H9 (cell line): Measurements from ENCODE around the gene EFS. TPM values are rescaled to one million over a fixed set of nuclear protein-coding genes. Genes with fewer than 3 reads are reported as not detected.

Experiments used
- DNase-seq: peaks from one replicate; pipeline ENCODE4 v3.0.0-alpha.2; 2017
- H2AFZ ChIP-seq: one replicate; pipeline ENCODE4 v1.6.1; 2013; ENCODE audit warnings: mild to moderate bottlenecking, low read length, control low read depth, moderate library complexity
- H2AK5ac ChIP-seq: 2 replicates; pipeline ENCODE4 v1.6.1; 2013; ENCODE audit warnings: low read length, control low read depth, mixed read lengths; ENCODE audit not compliant: insufficient read length
- H2BK120ac ChIP-seq: one replicate; pipeline ENCODE4 v1.6.1; 2013; ENCODE audit warnings: low read depth, mild to moderate bottlenecking, low read length, control low read depth, inconsistent platforms; ENCODE audit not compliant: poor library complexity, severe bottlenecking
- H2BK12ac ChIP-seq: 2 replicates; pipeline ENCODE4 v1.6.1; 2013; ENCODE audit warnings: low read length, control low read depth, mixed read lengths, low read depth; ENCODE audit not compliant: insufficient read length
- H2BK15ac ChIP-seq: 2 replicates; pipeline ENCODE4 v1.6.1; 2013; ENCODE audit warnings: low read depth, low read length, control low read depth
- H2BK20ac ChIP-seq: one replicate; pipeline ENCODE4 v1.6.1; 2013; ENCODE audit warnings: low read depth, mild to moderate bottlenecking, low read length, control low read depth, inconsistent platforms; ENCODE audit not compliant: poor library complexity, severe bottlenecking
- H2BK5ac ChIP-seq: 2 replicates; pipeline ENCODE4 v1.6.1; 2013; ENCODE audit warnings: low read length, control low read depth, mixed read lengths; ENCODE audit not compliant: insufficient read length
- H3K14ac ChIP-seq: 2 replicates; pipeline ENCODE4 v1.6.1; 2013; ENCODE audit warnings: low read length, control low read depth; ENCODE audit not compliant: insufficient read depth
- H3K18ac ChIP-seq: 2 replicates; pipeline ENCODE4 v1.6.1; 2013; ENCODE audit warnings: low read depth, mild to moderate bottlenecking, mixed read lengths, low read length, control low read depth; ENCODE audit not compliant: insufficient read length
- H3K23ac ChIP-seq: 2 replicates; pipeline ENCODE4 v1.6.1; 2013; ENCODE audit warnings: low read length, control low read depth, mixed read lengths, low read depth; ENCODE audit not compliant: insufficient read length
- H3K23me2 ChIP-seq: 2 replicates; pipeline ENCODE4 v1.6.1; 2013; ENCODE audit warnings: low read depth, mild to moderate bottlenecking, mixed read lengths, low read length, control low read depth; ENCODE audit not compliant: insufficient read length, poor library complexity, severe bottlenecking
- H3K27ac ChIP-seq: 2 replicates; pipeline ENCODE4 v1.5.1; 2013; ENCODE audit warnings: low read length, control low read depth, mixed read lengths, low read depth; ENCODE audit not compliant: insufficient read length
- H3K27me3 ChIP-seq: 2 replicates; pipeline ENCODE4 v1.6.1; 2013; ENCODE audit warnings: low read length, control low read depth, inconsistent platforms; ENCODE audit not compliant: insufficient read depth
- H3K4ac ChIP-seq: 2 replicates; pipeline ENCODE4 v1.6.1; 2013; ENCODE audit warnings: low read depth, mild to moderate bottlenecking, control low read depth, inconsistent platforms, low read length, moderate library complexity
- H3K4me1 ChIP-seq: 2 replicates; pipeline ENCODE4 v1.6.1; 2013; ENCODE audit warnings: low read length, control low read depth, inconsistent platforms; ENCODE audit not compliant: insufficient read depth
- H3K4me2 ChIP-seq: 2 replicates; pipeline ENCODE4 v1.6.1; 2013; ENCODE audit warnings: low read length, control low read depth, mixed read lengths; ENCODE audit not compliant: insufficient read length, insufficient read depth
- H3K56ac ChIP-seq: 2 replicates; pipeline ENCODE4 v1.6.1; 2013; ENCODE audit warnings: low read depth, mild to moderate bottlenecking, mixed read lengths, low read length, control low read depth; ENCODE audit not compliant: insufficient read length
- H3K79me1 ChIP-seq: 2 replicates; pipeline ENCODE4 v1.6.1; 2013; ENCODE audit warnings: low read depth, mild to moderate bottlenecking, moderate library complexity, low read length, control low read depth, inconsistent platforms; ENCODE audit not compliant: insufficient read depth, poor library complexity, severe bottlenecking
- H3K79me2 ChIP-seq: 2 replicates; pipeline ENCODE4 v1.6.1; 2013; ENCODE audit warnings: low read length, control low read depth, inconsistent platforms; ENCODE audit not compliant: insufficient read depth
- H3K9ac ChIP-seq: 2 replicates; pipeline ENCODE4 v1.6.1; 2013; ENCODE audit warnings: low read length, control low read depth, mixed read lengths; ENCODE audit not compliant: insufficient read length; ENCODE audit errors: extremely low read depth
- H3K9me3 ChIP-seq: one replicate; pipeline ENCODE4 v1.6.1; 2013; ENCODE audit warnings: low read depth, low read length, inconsistent platforms; ENCODE audit not compliant: control insufficient read depth
- H3T11ph ChIP-seq: one replicate; pipeline ENCODE4 v1.6.1; 2013; ENCODE audit warnings: mild to moderate bottlenecking, low read length, control low read depth, inconsistent platforms
- H4K20me1 ChIP-seq: one replicate; pipeline ENCODE4 v1.6.1; 2013; ENCODE audit not compliant: control insufficient read depth, insufficient read length, insufficient read depth
- H4K5ac ChIP-seq: 2 replicates; pipeline ENCODE4 v1.6.1; 2013; ENCODE audit warnings: low read depth, mild to moderate bottlenecking, mixed read lengths, low read length, control low read depth; ENCODE audit not compliant: insufficient read length
- H4K8ac ChIP-seq: replicated peaks from 2 replicates; pipeline ENCODE4 v1.6.1; 2013; ENCODE audit warnings: low read length, control low read depth, mixed read lengths, low read depth; ENCODE audit not compliant: insufficient read length
- H4K91ac ChIP-seq: 2 replicates; pipeline ENCODE4 v1.6.1; 2013; ENCODE audit warnings: low read depth, mild to moderate bottlenecking, moderate library complexity, mixed read lengths, low read length, control low read depth; ENCODE audit not compliant: insufficient read length
- H3K27ac Mint-ChIP-seq, 3 experiments: 2 replicates in 2 of 3; 3 replicates in 1 of 3; pipeline ENCODE4 v1.8.0; 2020 to 2021; ENCODE audit warnings: mixed read lengths in 3 of 3, mild to moderate bottlenecking in 1 of 3, moderate library complexity in 1 of 3
- H3K27me3 Mint-ChIP-seq: 2 replicates; pipeline ENCODE4 v1.8.0; 2021; ENCODE audit warnings: low read depth, mild to moderate bottlenecking, moderate library complexity, mixed read lengths
- H3K36me3 Mint-ChIP-seq, 3 experiments: 2 replicates in 2 of 3; 3 replicates in 1 of 3; pipeline ENCODE4 v1.8.0; 2020 to 2021; ENCODE audit warnings: low read depth in 3 of 3, mixed read lengths in 3 of 3; ENCODE audit not compliant: insufficient read depth in 1 of 3
- H3K4me1 Mint-ChIP-seq, 2 experiments: 2 replicates each; pipeline ENCODE4 v1.8.0; 2020; ENCODE audit warnings: mixed read lengths in 2 of 2
- H3K4me3 Mint-ChIP-seq, 2 experiments: 2 replicates in 1 of 2; 3 replicates in 1 of 2; pipeline ENCODE4 v1.8.0; 2020 to 2021; ENCODE audit warnings: mild to moderate bottlenecking in 2 of 2, mixed read lengths in 2 of 2, moderate library complexity in 1 of 2
- H3K9me3 Mint-ChIP-seq, 2 experiments: 2 replicates in 1 of 2; 3 replicates in 1 of 2; pipeline ENCODE4 v1.8.0; 2020; ENCODE audit warnings: mild to moderate bottlenecking in 2 of 2, mixed read lengths in 2 of 2, moderate library complexity in 1 of 2
- CTCF ChIP-seq: fragments of 200-600 bp; sonication (generic); conservative IDR thresholded peaks from 3 replicates; pipeline ENCODE4 v1.8.0; 2021; ENCODE audit warnings: antibody characterized with exemption, mild to moderate bottlenecking
- WGBS: extraction: QIAGEN DNeasy Blood & Tissue Kit; methylation state at CpG from one replicate; pipeline ENCODE4 v1.1.7; 2013; ENCODE audit warnings: missing lambda C conversion rate, low lambda C conversion rate, mixed read lengths; ENCODE audit not compliant: insufficient read length; ENCODE audit errors: extremely low coverage; 5-methylcytosine and 5-hydroxymethylcytosine counted together
- total RNA-seq: library from RNA; stranded (reverse); gene quantifications from 2 replicates; pipeline ENCODE4 v1.2.1, GENCODE V29; 2021

The EFS gene
- total RNA-seq, 1 experiment from 2014 or later, result 32.1 TPM

- Mint-ChIP-seq H3K4me1 (peaks cover 31 to 37% of the 10 kb centered on the region in 2 experiments), H3K27ac (peak overlapping the region in 1 of 3 experiments; percentile 89; a peak in 2 of 7 replicates), H3K9me3 (peaks cover 0 to 2% of the 10 kb centered on the region in 2 experiments; a peak in 1 of 5 replicates), H3K4me3 (peak overlapping the region; percentile 69 to 83), H3K27me3 (peaks cover 38% of the 10 kb centered on the region), H3K36me3 (peaks cover 9 to 24% (median 14%) of the 10 kb centered on the region in 3 experiments)
- H3K27me3 ChIP-seq, result no peaks in the 10 kb centered on the region; the same call in 1 of the 2 replicates
- no peak for TF ChIP-seq CTCF
- H3K4ac ChIP-seq, result no peak overlapping the region
- peak overlapping the region; percentile 18 for H3K9ac ChIP-seq
- no peaks in the 10 kb centered on the region for H3K79me2 ChIP-seq
- no peak overlapping the region for H2BK20ac ChIP-seq
- no peak overlapping the region for H3T11ph ChIP-seq
- H2BK12ac ChIP-seq, result no peak overlapping the region
- no peaks in the 10 kb centered on the region for H3K79me1 ChIP-seq
- DNase-seq, result no peak
- no peaks in the 10 kb centered on the region for H4K20me1 ChIP-seq
- H3K23ac ChIP-seq, result no peak overlapping the region
- no peak overlapping the region for H2AK5ac ChIP-seq
- H2BK120ac ChIP-seq, result no peak overlapping the region
- peaks cover 4% of the 10 kb centered on the region; the same call in 1 of the 2 replicates for H3K4me1 ChIP-seq
- H3K14ac ChIP-seq, result peak overlapping the region; percentile 95
- peaks cover 23% of the 10 kb centered on the region for H3K23me2 ChIP-seq
- H3K18ac ChIP-seq, result peak overlapping the region; percentile 60
- H3K27ac ChIP-seq, result no peak overlapping the region
- H4K8ac ChIP-seq, result no peak overlapping the region
- no CpG with 5 or more reads among the region's 51 CpGs for WGBS
- no peak overlapping the region for H4K91ac ChIP-seq
- no peak overlapping the region for H2AFZ ChIP-seq
- H2BK15ac ChIP-seq, result no peak overlapping the region
- H3K4me2 ChIP-seq, result peak overlapping the region; percentile 56
- no peak overlapping the region for H4K5ac ChIP-seq
- no peak overlapping the region for H2BK5ac ChIP-seq
- no peak overlapping the region for H3K56ac ChIP-seq
- no peaks in the 10 kb centered on the region for H3K9me3 ChIP-seq
These were observed 907 bp upstream of the EFS start for GRCh38 chr14:23365732-23366425.
